ENCODE measurements around the gene SIAH2.

GRCh38 chr3:150745832-150746231 is 17.1 kb downstream of the SIAH2 start:
- TF ChIP-seq BRCA1 (IDR thresholded peaks at IDR 0.05; ENCODE audit: low read depth, low read length) (no peak), POLR2A (IDR thresholded peaks at IDR 0.05; ENCODE audit: control extremely low read depth in 1 of 2, low read depth in 2 of 2, low read length in 2 of 2) (no peak)
